HG03280 (cell line): ENCODE data around the gene COL9A3.

Source experiments
- ATAC-seq: cut with Tn5 transposase; IDR thresholded peaks from one replicate; pipeline ENCODE4 v1.9.1; 2021; ENCODE audit warnings: mild to moderate bottlenecking, moderate library complexity; ENCODE audit not compliant: unreplicated experiment

Gene COL9A3

GRCh38 chr20:62876902-62877816 lies 60.3 kb downstream of the COL9A3 start:
- ATAC-seq = no peak

GRCh38 chr20:62878244-62879038 lies 61.6 kb downstream of the COL9A3 start:
- ATAC-seq = no peak

- ATAC-seq = no peak
These were observed 62.7 kb downstream of the COL9A3 start for GRCh38 chr20:62879275-62880146.

GRCh38 chr20:62880147-62880934 lies 63.5 kb downstream of the COL9A3 start:
- no peak for ATAC-seq

- ATAC-seq = no peak
These were observed 64.2 kb downstream of the COL9A3 start for GRCh38 chr20:62880935-62881661.

GRCh38 chr20:62881662-62882395 lies 65.0 kb downstream of the COL9A3 start:
- ATAC-seq = no peak

GRCh38 chr20:62882426-62882825 lies 65.6 kb downstream of the COL9A3 start:
- no peak for ATAC-seq

GRCh38 chr20:62884556-62884955 lies 67.7 kb downstream of the COL9A3 start:
- no peak for ATAC-seq

GRCh38 chr20:62885046-62885895 lies 68.4 kb downstream of the COL9A3 start:
- no peak for ATAC-seq

GRCh38 chr20:62885896-62886708 lies 69.3 kb downstream of the COL9A3 start:
- no peak for ATAC-seq

GRCh38 chr20:62886709-62887058 lies 69.8 kb downstream of the COL9A3 start:
- ATAC-seq = no peak

GRCh38 chr20:62887152-62887859 lies 70.5 kb downstream of the COL9A3 start:
- no peak for ATAC-seq

GRCh38 chr20:62887860-62888239 lies 71.0 kb downstream of the COL9A3 start:
- no peak for ATAC-seq

- no peak for ATAC-seq
These were observed 71.6 kb downstream of the COL9A3 start for GRCh38 chr20:62888406-62888805.

GRCh38 chr20:62888910-62889309 lies 72.1 kb downstream of the COL9A3 start:
- ATAC-seq = no peak

- no peak for ATAC-seq
These were observed 72.6 kb downstream of the COL9A3 start for GRCh38 chr20:62889411-62889810.

- no peak for ATAC-seq
These were observed 73.0 kb downstream of the COL9A3 start for GRCh38 chr20:62889871-62890270.
